Thyroid gland (tissue), 4 donors: ENCODE measurements around the gene CTAGE8.
"Not testable (repeated sequence)": the region's sequence is repeated elsewhere in the genome, so short reads cannot be mapped to it uniquely, and the experiment has no call there.

Experiments
- POLR2A ChIP-seq, 2 donors: fragments of 450-650 bp; IDR thresholded peaks; one replicate each; pipeline ENCODE4 v1.6.1; 2017; ENCODE audit warnings: antibody characterized with exemption in 2 of 2, mild to moderate bottlenecking in 2 of 2, moderate library complexity in 1 of 2
- TF ChIP-seq, protein P1 (sequence below), 6 experiments: fragments of 200-600 bp in 3 of 6; fragments of 450-650 bp in 3 of 6; sonication (generic) in 3 of 6; IDR thresholded peaks; one replicate each; pipeline ENCODE4 v1.5.1; 2016 to 2019; ENCODE audit warnings: antibody characterized with exemption in 6 of 6, mild to moderate bottlenecking in 2 of 6, inconsistent platforms in 1 of 6, moderate library complexity in 1 of 6

DNA sequence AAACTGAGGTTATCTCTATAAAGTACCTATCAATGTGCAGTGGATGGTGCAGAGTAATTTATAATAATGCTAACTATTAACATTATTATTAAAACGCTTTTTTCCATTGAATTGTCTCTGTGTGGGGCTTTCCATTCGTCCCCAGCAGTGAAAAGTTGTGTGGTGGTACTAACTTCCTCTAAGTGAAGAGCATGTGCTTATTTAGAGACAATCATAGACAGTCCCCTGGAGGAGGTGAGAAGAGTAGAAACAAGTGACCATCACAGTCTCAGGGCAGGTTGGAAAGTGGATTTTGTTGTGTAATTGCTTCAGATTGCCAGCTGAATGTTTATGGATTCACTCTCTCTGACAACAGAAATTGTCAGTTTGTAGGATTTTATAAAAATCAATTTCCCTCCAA, 38.1 kb downstream of the CTAGE8 start:
- TF ChIP-seq, protein P1, sequence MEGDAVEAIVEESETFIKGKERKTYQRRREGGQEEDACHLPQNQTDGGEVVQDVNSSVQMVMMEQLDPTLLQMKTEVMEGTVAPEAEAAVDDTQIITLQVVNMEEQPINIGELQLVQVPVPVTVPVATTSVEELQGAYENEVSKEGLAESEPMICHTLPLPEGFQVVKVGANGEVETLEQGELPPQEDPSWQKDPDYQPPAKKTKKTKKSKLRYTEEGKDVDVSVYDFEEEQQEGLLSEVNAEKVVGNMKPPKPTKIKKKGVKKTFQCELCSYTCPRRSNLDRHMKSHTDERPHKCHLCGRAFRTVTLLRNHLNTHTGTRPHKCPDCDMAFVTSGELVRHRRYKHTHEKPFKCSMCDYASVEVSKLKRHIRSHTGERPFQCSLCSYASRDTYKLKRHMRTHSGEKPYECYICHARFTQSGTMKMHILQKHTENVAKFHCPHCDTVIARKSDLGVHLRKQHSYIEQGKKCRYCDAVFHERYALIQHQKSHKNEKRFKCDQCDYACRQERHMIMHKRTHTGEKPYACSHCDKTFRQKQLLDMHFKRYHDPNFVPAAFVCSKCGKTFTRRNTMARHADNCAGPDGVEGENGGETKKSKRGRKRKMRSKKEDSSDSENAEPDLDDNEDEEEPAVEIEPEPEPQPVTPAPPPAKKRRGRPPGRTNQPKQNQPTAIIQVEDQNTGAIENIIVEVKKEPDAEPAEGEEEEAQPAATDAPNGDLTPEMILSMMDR (IDR thresholded peaks at IDR 0.05): not testable (repeated sequence)
- TF ChIP-seq POLR2A (IDR thresholded peaks at IDR 0.05): not testable (repeated sequence)
